Inferior parietal cortex (tissue), 1 donor: ENCODE measurements around the gene CHAMP1.
A peak's percentile ranks its signal among the peaks of the same experiment; 100 is the strongest.

Source experiments
- DNase-seq: peaks from one replicate; pipeline ENCODE4 v3.0.0-alpha.2; 2016; ENCODE audit errors: extremely low spot score

The CHAMP1 gene

DNA sequence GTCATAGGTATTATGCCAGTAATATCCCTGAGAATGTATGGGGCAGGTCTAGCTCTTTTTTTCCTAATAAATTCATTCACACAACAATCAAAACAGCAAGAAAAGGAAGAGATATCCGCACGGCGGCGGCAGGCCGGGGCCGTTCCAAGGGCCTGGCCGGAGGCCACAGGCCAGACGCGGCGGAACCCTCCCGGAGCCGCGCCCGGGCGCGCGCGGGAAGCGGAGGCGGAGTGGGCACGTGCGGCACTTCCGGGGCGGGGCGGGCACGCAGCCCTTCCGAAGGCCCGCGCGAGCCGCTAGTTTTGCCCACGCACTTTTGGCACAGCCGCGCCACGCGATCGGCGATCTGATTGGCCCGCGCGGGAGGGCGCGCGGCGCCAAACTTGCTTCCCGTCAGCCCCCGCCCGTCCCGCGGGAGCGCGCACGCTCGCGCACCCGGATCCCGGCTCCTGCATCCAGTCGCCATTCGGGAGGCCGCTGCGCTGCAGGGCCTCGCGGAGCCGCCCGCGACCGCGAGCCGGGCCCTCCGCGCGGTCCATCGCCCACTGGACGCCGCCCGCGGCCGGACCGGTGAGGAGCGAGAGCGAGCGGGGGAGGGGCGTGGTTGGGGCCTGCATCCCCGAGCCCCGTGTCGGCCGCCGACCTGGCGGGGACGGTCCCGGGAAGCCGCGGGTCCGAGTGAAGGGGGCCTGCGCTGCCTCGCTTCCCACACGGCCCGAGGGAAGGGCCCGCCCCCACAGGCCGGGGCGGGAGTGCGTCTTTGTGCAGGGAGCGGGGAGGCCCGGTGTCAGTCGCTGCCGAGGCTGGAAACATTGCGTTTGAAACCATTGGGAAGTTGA is at the start of gene CHAMP1:
Gene CHAMP1 (plus strand): TSS at position 430 of the 839 bp plus-strand sequence. CDS start 9,340 bp downstream, outside the sequence.
- peak; percentile 94 for DNase-seq

- no peak for DNase-seq
These were observed 49.3 kb upstream of the CHAMP1 start for GRCh38 chr13:114264886-114265611.

- DNase-seq = no peak
These were observed 48.1 kb upstream of the CHAMP1 start for GRCh38 chr13:114266241-114266640.

- DNase-seq = no peak
These were observed 45.7 kb upstream of the CHAMP1 start for GRCh38 chr13:114268344-114269280.

DNA sequence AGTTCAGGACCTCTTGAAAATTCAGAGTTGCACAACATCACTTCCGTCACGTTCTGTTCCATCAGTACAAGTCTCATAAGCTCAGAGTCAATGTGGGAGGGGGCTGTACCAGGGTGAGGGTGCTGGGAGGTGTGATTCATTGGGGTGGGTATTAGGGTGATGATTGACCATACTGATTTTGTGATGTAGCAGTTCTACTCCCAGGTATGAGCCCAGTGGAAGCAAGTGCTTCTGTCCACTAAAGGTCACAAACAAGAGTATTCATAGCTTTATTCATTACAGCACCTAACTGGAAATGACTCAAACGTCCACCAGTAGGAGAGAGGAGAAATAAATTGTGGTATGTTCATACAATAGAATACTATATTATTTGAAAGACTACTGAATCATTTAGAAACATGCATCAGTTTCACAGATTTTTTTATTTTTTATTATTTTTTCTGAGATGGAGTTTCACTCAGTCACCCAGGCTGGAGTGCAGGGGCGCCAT is 45.0 kb upstream of the CHAMP1 start:
- no peak for DNase-seq

DNA sequence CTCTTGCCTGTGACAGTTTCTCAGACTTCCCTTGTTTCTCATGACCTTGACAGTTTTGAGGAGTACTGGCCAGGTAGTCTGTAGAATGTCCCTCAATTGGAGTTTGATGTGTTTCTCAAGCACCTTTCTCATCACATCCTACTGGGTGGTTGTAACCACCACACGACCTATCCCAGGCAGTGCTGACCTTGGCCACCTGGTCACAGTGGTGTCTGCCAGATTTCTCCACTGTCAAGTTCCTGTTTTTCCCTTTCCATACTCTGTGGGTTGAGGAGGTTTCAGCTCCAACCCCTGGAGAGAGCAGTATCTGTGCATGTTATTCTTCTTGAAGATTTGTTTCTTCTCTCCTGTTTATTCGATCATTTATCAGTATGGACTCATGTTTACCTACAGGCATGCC is 41.3 kb upstream of the CHAMP1 start:
- DNase-seq = no peak

GRCh38 chr13:114275304-114275703 is 39.0 kb upstream of the CHAMP1 start:
- DNase-seq = no peak

DNA sequence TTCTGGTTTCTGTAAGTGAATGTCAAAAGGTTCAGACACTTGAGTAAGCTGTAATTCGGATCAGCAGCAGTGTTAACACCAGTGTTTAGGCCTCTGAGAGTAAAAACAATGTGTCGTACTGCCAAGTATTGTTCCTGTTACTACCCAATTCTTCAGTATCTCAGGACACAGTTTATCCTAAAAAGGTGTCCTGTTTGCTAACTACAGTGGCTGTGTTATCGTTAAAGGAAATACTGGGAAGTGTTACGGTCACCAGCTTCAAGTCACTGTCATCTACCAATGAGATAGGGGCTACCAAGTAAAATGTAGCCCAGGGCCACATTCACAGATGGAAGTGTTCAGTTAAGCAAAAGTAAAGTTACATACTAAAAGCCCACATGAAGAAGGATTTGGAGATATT is 35.2 kb upstream of the CHAMP1 start:
- no peak for DNase-seq

DNA sequence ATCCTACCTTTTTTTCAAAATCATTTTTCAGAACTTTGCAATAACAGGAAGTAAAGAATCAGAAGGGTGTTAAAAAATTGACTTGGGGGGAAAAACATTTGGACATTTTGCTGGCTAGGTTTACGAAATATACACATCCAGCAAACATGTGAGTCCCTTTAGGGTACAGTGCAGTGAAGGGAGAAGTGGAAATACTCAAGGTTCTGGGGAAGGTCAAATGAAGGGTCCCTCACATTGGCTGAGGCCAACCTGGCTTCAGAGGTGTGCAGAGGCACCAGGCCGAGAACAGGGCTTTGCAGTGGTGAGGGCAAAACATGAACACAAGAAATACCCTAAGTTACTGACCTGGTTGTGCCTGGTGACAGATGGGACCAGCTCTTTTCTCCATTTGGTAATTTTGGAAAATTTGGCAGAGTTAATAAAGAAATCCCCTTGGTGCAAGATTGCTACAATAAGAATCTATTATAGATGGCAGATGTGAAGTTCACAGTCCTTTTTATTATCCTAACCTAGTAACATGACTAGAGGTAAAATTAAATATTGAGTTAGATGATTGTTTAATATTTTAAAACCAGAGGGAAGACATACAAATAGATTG is 34.4 kb upstream of the CHAMP1 start:
- no peak for DNase-seq

GRCh38 chr13:114281351-114282040 is 32.8 kb upstream of the CHAMP1 start, which contains the start of gene UPF3A:
UPF3A (plus strand) TSS chr13:114281601; CDS start chr13:114281640, 39 bp downstream.
- DNase-seq = peak; percentile 81

GRCh38 chr13:114282041-114282670 is 32.1 kb upstream of the CHAMP1 start:
- peak; percentile 66 for DNase-seq

DNA sequence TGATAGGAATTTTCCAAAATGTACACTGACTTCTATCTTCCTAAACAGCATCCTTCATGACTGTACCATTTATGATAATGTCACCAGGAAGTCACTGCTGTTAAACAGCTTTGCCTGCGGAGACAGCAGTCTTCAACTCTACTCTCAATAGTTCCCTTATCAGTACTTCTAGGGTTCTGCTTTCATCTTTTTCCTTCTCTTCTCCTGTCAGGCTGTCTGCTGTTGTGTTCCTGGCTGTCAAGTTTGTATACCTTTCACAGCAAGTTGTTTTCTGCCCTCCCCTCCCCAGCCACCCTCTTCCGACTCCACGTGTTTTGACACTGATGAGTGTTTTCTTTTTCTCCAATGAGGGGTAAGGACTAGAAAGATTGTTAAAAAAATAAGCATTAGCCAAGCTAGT is 30.7 kb upstream of the CHAMP1 start:
- no peak for DNase-seq

- no peak for DNase-seq
These were observed 29.6 kb upstream of the CHAMP1 start for GRCh38 chr13:114284680-114285079.

GRCh38 chr13:114285166-114285808 is 29.0 kb upstream of the CHAMP1 start:
- DNase-seq = no peak

DNA sequence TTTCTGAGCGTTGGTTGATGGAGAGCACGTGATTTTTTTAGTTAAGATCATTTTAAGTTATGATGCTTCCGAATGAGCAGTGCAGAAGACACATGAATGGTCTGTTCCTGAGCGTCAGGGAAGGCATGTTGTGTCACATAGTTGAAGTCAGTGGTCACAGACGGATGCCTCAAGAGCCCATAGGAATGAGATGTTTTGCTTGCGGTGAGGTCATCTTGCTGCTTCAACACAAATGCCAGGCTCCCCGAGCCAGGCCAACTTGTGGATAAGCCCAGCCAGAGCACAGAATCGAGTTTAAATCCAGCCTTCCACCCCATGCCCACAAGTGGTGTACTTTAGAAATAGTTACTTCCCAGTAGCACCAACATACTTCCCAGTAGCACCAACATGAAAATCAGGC is 27.5 kb upstream of the CHAMP1 start:
- no peak for DNase-seq

DNA sequence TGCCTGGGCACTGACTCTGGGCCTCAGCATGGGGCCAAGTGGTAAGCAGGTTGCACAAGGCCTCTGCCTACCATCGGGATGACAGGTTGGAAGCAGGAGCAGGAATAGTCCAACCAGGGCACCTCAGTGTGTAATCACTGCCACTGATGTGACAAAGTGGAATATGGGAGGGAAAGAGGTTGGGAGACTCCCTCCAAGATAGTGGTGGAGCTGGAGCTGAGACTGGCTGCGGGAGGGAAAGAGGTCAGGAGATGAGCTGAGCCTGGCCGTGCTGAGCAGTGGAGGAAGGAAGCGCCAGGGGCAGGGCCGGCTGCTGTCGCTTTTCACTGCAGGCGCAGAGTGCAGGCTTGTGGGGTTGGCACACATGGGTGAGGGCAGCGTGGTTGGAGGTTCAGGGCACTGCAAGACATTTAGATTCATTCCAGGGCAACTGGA is 26.1 kb upstream of the CHAMP1 start:
- no peak for DNase-seq

- no peak for DNase-seq
These were observed 17.9 kb upstream of the CHAMP1 start for GRCh38 chr13:114296448-114296847.

DNA sequence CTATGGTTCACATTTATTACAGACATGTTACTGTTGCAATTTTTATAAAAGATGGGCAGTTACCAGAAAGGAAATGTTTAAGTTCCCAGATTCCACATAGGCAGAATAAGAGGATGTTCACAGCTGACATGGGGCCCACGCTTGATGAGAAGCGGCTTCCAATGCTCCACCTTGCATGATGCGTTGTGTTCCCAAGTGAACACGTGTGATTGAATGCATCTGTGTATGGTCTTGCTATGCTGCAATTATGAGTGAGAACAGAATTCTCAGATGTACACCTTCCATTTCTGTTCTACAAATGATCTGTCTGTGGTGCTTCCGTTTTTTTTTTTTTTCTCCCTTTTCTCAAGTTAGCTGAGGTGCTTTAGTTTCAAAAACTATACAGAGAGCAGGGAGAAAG is 17.4 kb upstream of the CHAMP1 start:
- DNase-seq = no peak

- DNase-seq = no peak
These were observed 15.4 kb upstream of the CHAMP1 start for GRCh38 chr13:114298866-114299265.
